KMS-11 (cell line): ENCODE results near the gene ZNF526.

Experiments
- H2AFZ ChIP-seq: fragments of 200-600 bp; sonication (generic); 2 replicates; pipeline ENCODE4 v1.6.1; 2016; ENCODE audit warnings: antibody characterized with exemption, mixed run types, low read depth
- H3K27ac ChIP-seq: fragments of 200-600 bp; sonication (generic); 2 replicates; pipeline ENCODE4 v1.6.1; 2016; ENCODE audit warnings: mild to moderate bottlenecking, mixed run types
- H3K27me3 ChIP-seq: fragments of 200-600 bp; sonication (generic); 2 replicates; pipeline ENCODE4 v1.6.1; 2017; ENCODE audit warnings: mild to moderate bottlenecking, low read depth, mixed run types, moderate library complexity; ENCODE audit not compliant: insufficient read depth
- H3K36me3 ChIP-seq: fragments of 200-600 bp; sonication (generic); 2 replicates; pipeline ENCODE4 v1.6.1; 2017; ENCODE audit warnings: mild to moderate bottlenecking, mixed run types; ENCODE audit not compliant: insufficient read depth
- H3K4me1 ChIP-seq: fragments of 200-600 bp; sonication (generic); 2 replicates; pipeline ENCODE4 v1.6.1; 2016; ENCODE audit warnings: mild to moderate bottlenecking, low read depth, mixed run types; ENCODE audit not compliant: poor library complexity, severe bottlenecking
- H3K4me2 ChIP-seq: fragments of 200-600 bp; sonication (generic); 2 replicates; pipeline ENCODE4 v1.7.0; 2016; ENCODE audit warnings: mild to moderate bottlenecking, mixed run types
- H3K4me3 ChIP-seq: fragments of 200-600 bp; sonication (generic); IDR thresholded peaks from 2 replicates; pipeline ENCODE4 v1.6.1; 2017; ENCODE audit warnings: low read depth, low read length, mixed read lengths; ENCODE audit not compliant: insufficient read depth
- H3K79me2 ChIP-seq: fragments of 200-600 bp; sonication (generic); 2 replicates; pipeline ENCODE4 v1.6.1; 2016; ENCODE audit warnings: low read depth, mixed run types; ENCODE audit not compliant: insufficient read depth
- H3K9ac ChIP-seq: fragments of 200-600 bp; sonication (generic); 2 replicates; pipeline ENCODE4 v1.6.1; 2016; ENCODE audit warnings: mild to moderate bottlenecking, mixed run types
- H4K20me1 ChIP-seq: fragments of 200-600 bp; sonication (generic); 2 replicates; pipeline ENCODE4 v1.6.1; 2016; ENCODE audit warnings: mild to moderate bottlenecking, mixed run types; ENCODE audit not compliant: insufficient read depth
- CTCF ChIP-seq: fragments of 200-600 bp; sonication (generic); conservative IDR thresholded peaks from 2 replicates; pipeline ENCODE4 v1.6.1; 2017; ENCODE audit warnings: low read depth, mild to moderate bottlenecking, antibody characterized with exemption, low read length, moderate library complexity, mixed read lengths

ZNF526 gene

GRCh38 chr19:42176990-42177685 is 43.0 kb upstream of the ZNF526 start:
- Histone ChIP-seq H3K27me3 (peaks cover 84% of the 10 kb centered on the region), H3K9ac (no peak overlapping the region), H3K36me3 (no peaks in the 10 kb centered on the region), H3K79me2 (no peaks in the 10 kb centered on the region), H3K4me1 (no peaks in the 10 kb centered on the region), H4K20me1 (no peaks in the 10 kb centered on the region), H2AFZ (no peak overlapping the region), H3K4me2 (no peak overlapping the region), H3K4me3 (no peak overlapping the region), H3K27ac (no peak overlapping the region)
- no peak for TF ChIP-seq CTCF

GRCh38 chr19:42177686-42178019 is 42.5 kb upstream of the ZNF526 start:
- H4K20me1 ChIP-seq, result no peaks in the 10 kb centered on the region
- H2AFZ ChIP-seq, result no peak overlapping the region
- H3K27ac ChIP-seq, result no peak overlapping the region
- H3K9ac ChIP-seq, result no peak overlapping the region
- H3K4me1 ChIP-seq, result no peaks in the 10 kb centered on the region
- peaks cover 84% of the 10 kb centered on the region for H3K27me3 ChIP-seq
- no peak for TF ChIP-seq CTCF
- H3K36me3 ChIP-seq, result no peaks in the 10 kb centered on the region
- H3K4me3 ChIP-seq, result no peak overlapping the region
- H3K4me2 ChIP-seq, result no peak overlapping the region
- no peaks in the 10 kb centered on the region for H3K79me2 ChIP-seq

GRCh38 chr19:42178791-42179674 is 41.1 kb upstream of the ZNF526 start:
- H3K4me1 ChIP-seq, result no peaks in the 10 kb centered on the region
- peaks cover 83% of the 10 kb centered on the region for H3K27me3 ChIP-seq
- no peak overlapping the region for H3K27ac ChIP-seq
- no peak overlapping the region for H3K4me2 ChIP-seq
- no peak overlapping the region for H3K9ac ChIP-seq
- no peaks in the 10 kb centered on the region for H4K20me1 ChIP-seq
- no peaks in the 10 kb centered on the region for H3K36me3 ChIP-seq
- no peak overlapping the region for H2AFZ ChIP-seq
- peak; percentile 48 for TF ChIP-seq CTCF
- no peaks in the 10 kb centered on the region for H3K79me2 ChIP-seq
- no peak overlapping the region for H3K4me3 ChIP-seq

GRCh38 chr19:42184401-42184861 is 35.7 kb upstream of the ZNF526 start:
- peak; percentile 99 for TF ChIP-seq CTCF

More at GRCh38 chr19:42184401-42184861, 35.7 kb upstream of the ZNF526 start:
- H3K4me3 ChIP-seq, result no peak overlapping the region
- no peak overlapping the region for H3K4me2 ChIP-seq
- no peak overlapping the region for H2AFZ ChIP-seq
- H3K9ac ChIP-seq, result no peak overlapping the region
- peaks cover 56% of the 10 kb centered on the region for H3K27me3 ChIP-seq
- H3K4me1 ChIP-seq, result peaks cover 14% of the 10 kb centered on the region
- H4K20me1 ChIP-seq, result no peaks in the 10 kb centered on the region
- H3K36me3 ChIP-seq, result no peaks in the 10 kb centered on the region
- H3K79me2 ChIP-seq, result no peaks in the 10 kb centered on the region
- no peak overlapping the region for H3K27ac ChIP-seq
